ENCODE results near the gene DNAJC13. TPM values are rescaled to one million over a fixed set of nuclear protein-coding genes. Genes with fewer than 3 reads are reported as not detected.

The DNAJC13 gene
- total RNA-seq, 2 experiments from 2014 or later: 22.8 to 42.7 TPM

GRCh38 chr3:132378846-132379245 is 38.5 kb upstream of the DNAJC13 start:
- Histone ChIP-seq H3K9me3 (ENCODE audit: low read length) (no peaks in the 10 kb centered on the region), H3K79me2 (ENCODE audit: insufficient read depth, low read depth, low read length) (no peaks in the 10 kb centered on the region), H3K4me2 (ENCODE audit: low read length) (no peak overlapping the region), H3K4me3 (ENCODE audit: low read depth, low read length, poor library complexity, severe bottlenecking) (no peak overlapping the region), H2AFZ (ENCODE audit: low read length) (no peak overlapping the region), H3K9me2 (ENCODE audit: insufficient read depth, low read length) (no peaks in the 10 kb centered on the region), H3K36me3 (ENCODE audit: insufficient read depth, low read length) (no peaks in the 10 kb centered on the region), H3K27ac (ENCODE audit: low read depth, low read length, poor library complexity, severe bottlenecking) (no peak overlapping the region), H4K20me1 (ENCODE audit: insufficient read depth, low read length) (no peaks in the 10 kb centered on the region), H3K4me1 (ENCODE audit: insufficient read depth, low read length, poor library complexity, severe bottlenecking) (no peaks in the 10 kb centered on the region)
- no peak for TF ChIP-seq CTCF (conservative IDR thresholded peaks at IDR 0.05; ENCODE audit: low read length)
- TF ChIP-seq EZH2phosphoT487 (IDR thresholded peaks at IDR 0.05; ENCODE audit: borderline replicate concordance, low read depth, low read length): no peak
- intact Hi-C loops (cut with micrococcal nuclease; ENCODE audit: unreplicated experiment): no loop called here
- ChIA-PET POLR2A (interaction anchor here (0.5 kb wide), 1 partner anchor 566 kb away, joined by 4 read pairs; no protein-coding TSS in a partner anchor), CTCF (ENCODE audit: unreplicated experiment) (no interaction called here)
- DNase-seq (ENCODE audit: low spot score): no peak
- no TSS peak for BruUV-seq (replicated peaks)

- TF ChIP-seq CTCF (conservative IDR thresholded peaks at IDR 0.05; ENCODE audit: low read length) (no peak), EZH2phosphoT487 (IDR thresholded peaks at IDR 0.05; ENCODE audit: borderline replicate concordance, low read depth, low read length) (no peak)
- Histone ChIP-seq H3K4me1 (ENCODE audit: insufficient read depth, low read length, poor library complexity, severe bottlenecking) (no peaks in the 10 kb centered on the region), H2AFZ (ENCODE audit: low read length) (no peak overlapping the region), H3K27ac (ENCODE audit: low read depth, low read length, poor library complexity, severe bottlenecking) (no peak overlapping the region), H3K4me3 (ENCODE audit: low read depth, low read length, poor library complexity, severe bottlenecking) (no peak overlapping the region), H3K36me3 (ENCODE audit: insufficient read depth, low read length) (no peaks in the 10 kb centered on the region), H3K4me2 (ENCODE audit: low read length) (no peak overlapping the region), H3K9me3 (ENCODE audit: low read length) (no peaks in the 10 kb centered on the region), H4K20me1 (ENCODE audit: insufficient read depth, low read length) (no peaks in the 10 kb centered on the region), H3K9me2 (ENCODE audit: insufficient read depth, low read length) (no peaks in the 10 kb centered on the region), H3K79me2 (ENCODE audit: insufficient read depth, low read depth, low read length) (no peaks in the 10 kb centered on the region)
- intact Hi-C loops (cut with micrococcal nuclease; ENCODE audit: unreplicated experiment): no loop called here
- DNase-seq (ENCODE audit: low spot score): no peak
- ChIA-PET POLR2A (interaction anchor here (1.0 kb wide), 1 partner anchor 29 kb away, joined by 8 read pairs; no protein-coding TSS in a partner anchor), CTCF (ENCODE audit: unreplicated experiment) (no interaction called here)
- BruUV-seq (replicated peaks): no TSS peak
Observed at GRCh38 chr3:132380920-132381319, 36.4 kb upstream of the DNAJC13 start.

GRCh38 chr3:132381348-132381944 is 35.9 kb upstream of the DNAJC13 start:
- TF ChIP-seq CTCF (conservative IDR thresholded peaks at IDR 0.05; ENCODE audit: low read length) (no peak), EZH2phosphoT487 (IDR thresholded peaks at IDR 0.05; ENCODE audit: borderline replicate concordance, low read depth, low read length) (no peak)
- no TSS peak for BruUV-seq (replicated peaks)

More at GRCh38 chr3:132381348-132381944, 35.9 kb upstream of the DNAJC13 start:
- Histone ChIP-seq H3K36me3 (ENCODE audit: insufficient read depth, low read length) (no peaks in the 10 kb centered on the region), H4K20me1 (ENCODE audit: insufficient read depth, low read length) (no peaks in the 10 kb centered on the region), H3K79me2 (ENCODE audit: insufficient read depth, low read depth, low read length) (no peaks in the 10 kb centered on the region), H2AFZ (ENCODE audit: low read length) (no peak overlapping the region), H3K9me2 (ENCODE audit: insufficient read depth, low read length) (no peaks in the 10 kb centered on the region), H3K4me2 (ENCODE audit: low read length) (no peak overlapping the region), H3K9me3 (ENCODE audit: low read length) (no peaks in the 10 kb centered on the region), H3K4me3 (ENCODE audit: low read depth, low read length, poor library complexity, severe bottlenecking) (no peak overlapping the region), H3K27ac (ENCODE audit: low read depth, low read length, poor library complexity, severe bottlenecking) (no peak overlapping the region), H3K4me1 (ENCODE audit: insufficient read depth, low read length, poor library complexity, severe bottlenecking) (no peaks in the 10 kb centered on the region)
- CTCF ChIA-PET (ENCODE audit: unreplicated experiment): no interaction called here
- DNase-seq (ENCODE audit: low spot score): no peak
- intact Hi-C loops (cut with micrococcal nuclease; ENCODE audit: unreplicated experiment): no loop called here
- POLR2A ChIA-PET: interaction anchor here (1.0 to 1.1 kb wide), 2 partner anchors 29 to 111 kb away, joined by 5 to 8 read pairs; no protein-coding TSS in a partner anchor

Data from OCI-LY7 (cell line).